ENCODE data around the gene PBX1.
A peak's percentile ranks its signal among the peaks of the same experiment; 100 is the strongest.
"Not testable (repeated sequence)": the region's sequence is repeated elsewhere in the genome, so short reads cannot be mapped to it uniquely, and the experiment has no call there.

PBX1 gene

GRCh38 chr1:164558461-164559341, at the start of gene PBX1:
PBX1 (plus strand) TSS chr1:164559184.
- DNase-seq (ENCODE audit: low read depth in 2 of 2): peak; percentile 98

DNA sequence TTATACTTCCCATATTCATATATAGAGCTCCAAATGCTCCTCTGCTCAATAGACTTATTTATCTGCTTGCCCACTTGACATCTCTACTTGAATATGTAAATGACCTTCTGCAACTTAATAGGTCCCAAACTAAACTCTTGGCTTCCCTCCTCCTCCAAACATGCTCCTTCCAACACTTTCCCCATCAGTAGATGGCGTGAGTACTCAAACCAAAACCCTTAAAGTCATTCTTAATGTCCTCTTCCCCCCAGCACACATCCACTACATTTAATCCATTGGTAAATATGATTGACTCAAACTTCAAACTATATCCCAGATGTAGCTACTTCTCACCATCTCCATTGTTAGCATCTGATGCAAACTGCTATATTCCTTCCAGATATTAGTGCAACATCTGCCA, 48.5 kb upstream of the PBX1 start:
- DNase-seq (ENCODE audit: low read depth in 2 of 2): peak in 1 of 2 experiments; percentile 12

DNA sequence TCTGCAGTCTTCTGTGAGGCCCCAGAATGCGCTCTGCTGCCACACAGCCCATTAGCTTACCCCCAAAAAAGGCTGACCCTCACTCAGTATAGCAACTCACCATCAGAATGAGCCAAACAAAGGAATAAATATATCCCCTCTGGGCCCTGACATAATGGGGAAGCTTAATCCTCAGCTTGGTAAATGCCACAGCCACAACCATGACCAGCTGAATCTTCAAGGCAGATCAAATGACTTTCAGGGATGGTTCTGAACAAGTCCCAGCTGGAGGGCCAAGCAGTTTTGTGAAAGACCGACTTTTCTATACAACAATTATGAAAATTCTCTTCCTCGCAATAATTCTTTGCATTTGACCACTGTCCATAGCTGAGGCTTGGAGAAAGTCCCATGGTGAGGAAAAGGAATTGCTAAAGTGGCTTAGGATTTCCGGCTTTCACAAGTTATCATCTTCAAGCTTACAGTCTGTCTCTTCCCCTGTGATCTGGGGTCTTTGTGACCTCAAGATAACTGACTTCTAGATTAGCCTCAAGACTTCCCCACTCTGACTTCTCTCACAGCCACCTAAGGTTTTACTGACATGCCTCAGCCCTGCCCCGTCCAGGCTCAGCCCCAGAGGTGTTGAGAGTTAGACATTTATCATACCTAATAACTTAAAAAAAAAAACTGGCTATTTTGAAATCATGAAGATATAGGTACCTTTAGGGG, 47.8 kb upstream of the PBX1 start:
- DNase-seq (ENCODE audit: low read depth in 2 of 2): no peak

- DNase-seq (ENCODE audit: low read depth in 2 of 2): no peak
Measured at GRCh38 chr1:164515231-164515630, 43.8 kb upstream of the PBX1 start.

DNA sequence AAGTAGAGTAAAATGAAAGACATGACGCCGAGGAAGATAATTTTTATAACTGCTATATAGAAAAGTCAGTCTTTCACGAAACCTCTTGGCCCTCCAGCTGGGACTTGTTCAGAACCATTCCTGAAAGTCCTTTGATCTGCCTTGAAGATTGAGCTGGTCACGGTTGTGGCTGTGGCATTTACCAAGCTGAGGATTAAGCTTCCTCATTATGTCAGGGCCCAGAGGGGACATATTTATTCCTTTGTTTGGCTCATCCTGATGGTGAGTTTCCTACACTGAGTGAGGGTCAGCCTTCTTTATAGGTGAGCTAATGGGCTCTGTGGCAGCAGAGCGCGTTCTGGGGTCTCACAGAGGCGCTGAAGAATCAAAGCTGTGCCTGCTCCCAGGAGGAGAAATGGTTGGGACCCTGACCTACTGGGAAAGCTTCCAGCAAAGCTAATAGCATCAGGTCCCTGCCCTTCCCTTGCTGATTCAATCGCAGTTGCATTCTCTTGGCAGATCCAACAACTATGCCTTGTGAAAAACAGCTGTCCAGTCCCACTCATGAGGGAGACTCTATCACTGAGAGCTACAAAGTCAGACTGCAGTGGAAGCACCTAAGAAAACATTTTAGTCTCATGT, 43.2 kb upstream of the PBX1 start:
- DNase-seq (ENCODE audit: low read depth in 2 of 2): no peak

DNA sequence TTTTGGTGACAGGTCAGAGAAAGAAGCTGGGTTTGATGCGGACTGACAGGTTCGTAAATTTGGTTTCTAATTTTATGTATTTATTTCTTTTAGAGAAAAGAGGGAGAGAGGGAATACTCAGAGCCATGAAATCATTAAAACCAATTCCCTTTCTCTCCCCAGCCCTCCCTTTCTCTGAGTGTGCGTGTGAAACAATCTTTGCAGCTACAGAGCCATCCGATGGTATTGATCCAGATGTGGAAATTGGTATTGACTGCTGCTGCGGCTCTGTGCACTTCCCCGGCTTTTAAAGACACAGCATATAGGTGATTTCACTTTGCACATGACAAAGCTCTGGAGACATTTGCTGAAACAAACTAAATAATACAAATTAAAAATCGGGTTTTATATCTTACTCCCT, 42.4 kb upstream of the PBX1 start:
- DNase-seq (ENCODE audit: low read depth in 2 of 2): no peak

DNA sequence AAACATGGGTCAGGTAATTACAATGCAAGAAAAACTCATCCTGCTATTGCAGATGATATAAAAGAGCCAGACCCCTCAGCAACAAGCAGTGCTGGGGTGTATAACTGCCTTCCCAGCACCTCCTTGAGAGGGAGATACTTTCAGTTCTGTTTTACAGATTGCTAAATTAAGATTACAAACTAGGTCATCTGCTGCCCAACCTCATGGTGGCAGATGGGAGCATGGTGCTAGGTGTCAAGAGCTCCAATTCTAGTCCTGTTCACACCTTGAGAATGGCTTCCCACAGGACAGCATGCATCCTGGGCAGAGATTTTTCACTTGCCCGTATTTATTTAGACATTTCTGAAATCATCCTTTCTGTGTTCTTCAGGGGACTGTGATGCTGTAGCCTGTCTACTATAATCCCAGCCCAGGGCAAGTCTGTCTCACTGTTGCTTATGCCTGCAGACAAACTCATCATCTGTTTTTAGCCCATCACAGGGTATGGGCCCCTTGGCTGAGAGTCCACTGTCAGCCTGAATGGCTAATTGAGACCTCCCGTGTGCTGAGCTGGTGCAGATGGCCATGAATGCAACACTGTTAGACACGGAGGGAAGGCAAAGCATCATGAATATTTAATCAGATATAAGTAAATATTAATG, 40.2 kb upstream of the PBX1 start:
- no peak for DNase-seq (ENCODE audit: low read depth in 2 of 2)

GRCh38 chr1:164519426-164519825, 39.6 kb upstream of the PBX1 start:
- DNase-seq (ENCODE audit: low read depth in 2 of 2): no peak

- peak; percentile 34 to 41 for DNase-seq (ENCODE audit: low read depth in 2 of 2)
Measured at GRCh38 chr1:164524810-164525209, 34.2 kb upstream of the PBX1 start.

DNA sequence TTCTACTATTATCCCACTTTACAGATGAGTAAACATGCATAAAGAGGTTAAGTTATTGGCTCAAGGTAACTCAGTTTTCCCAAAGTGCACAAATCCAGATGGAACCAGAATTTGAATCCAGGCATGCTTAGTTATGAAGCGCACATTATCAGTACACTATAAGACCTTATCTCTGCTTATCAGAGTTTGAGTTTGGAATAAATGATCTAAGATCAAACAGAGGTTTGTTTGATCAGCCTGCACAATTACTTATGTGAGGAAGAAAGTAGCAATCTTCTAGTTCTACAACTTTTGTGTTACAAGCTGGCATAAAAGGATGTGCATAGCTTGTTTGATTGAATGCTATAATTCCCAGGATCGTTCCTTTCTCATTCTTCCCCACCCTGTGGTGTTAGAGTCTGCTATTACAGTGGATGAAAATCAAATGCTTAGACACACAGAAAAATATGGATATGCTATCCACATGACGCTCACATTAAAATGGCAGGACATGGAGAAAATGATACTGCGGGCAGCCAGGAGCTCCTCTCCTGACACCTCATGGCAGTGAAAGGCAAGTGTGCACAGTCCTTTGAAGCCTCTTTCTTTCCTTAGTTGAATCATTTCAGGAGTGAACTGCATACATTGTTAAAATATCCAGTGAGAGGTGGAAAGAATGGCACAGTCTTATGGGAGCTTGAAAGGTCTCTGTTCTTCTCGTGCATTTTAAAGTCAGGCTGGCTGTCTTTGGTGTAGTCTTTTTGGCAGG, 23.9 kb upstream of the PBX1 start:
- no peak for DNase-seq (ENCODE audit: low read depth in 2 of 2)

DNA sequence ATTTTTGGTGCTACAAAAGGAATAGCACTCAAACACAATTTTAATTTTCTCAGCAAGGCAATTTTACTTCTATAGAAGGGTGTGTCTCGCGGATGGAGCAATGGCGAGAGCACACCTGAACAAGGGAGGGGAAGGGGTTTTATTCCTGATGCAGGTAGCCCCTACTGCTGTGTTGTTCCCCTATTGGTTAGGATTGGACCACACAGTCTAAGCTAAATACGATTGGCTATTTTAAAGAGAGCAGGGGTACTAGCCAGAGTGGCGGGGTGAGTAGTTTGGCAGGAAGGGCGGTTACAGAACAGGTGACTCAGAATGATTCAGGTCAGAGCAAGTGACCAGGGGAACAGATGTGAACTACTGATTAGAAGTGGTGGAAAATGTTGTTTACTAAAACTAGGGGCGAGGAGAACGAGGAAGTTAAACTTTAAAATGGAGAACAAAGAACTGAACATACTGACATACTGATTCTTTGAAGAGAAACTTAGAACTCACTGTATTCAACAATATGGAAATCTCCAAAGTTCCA, 6.5 kb upstream of the PBX1 start:
- not testable (repeated sequence) for DNase-seq (ENCODE audit: low read depth in 2 of 2)

DNA sequence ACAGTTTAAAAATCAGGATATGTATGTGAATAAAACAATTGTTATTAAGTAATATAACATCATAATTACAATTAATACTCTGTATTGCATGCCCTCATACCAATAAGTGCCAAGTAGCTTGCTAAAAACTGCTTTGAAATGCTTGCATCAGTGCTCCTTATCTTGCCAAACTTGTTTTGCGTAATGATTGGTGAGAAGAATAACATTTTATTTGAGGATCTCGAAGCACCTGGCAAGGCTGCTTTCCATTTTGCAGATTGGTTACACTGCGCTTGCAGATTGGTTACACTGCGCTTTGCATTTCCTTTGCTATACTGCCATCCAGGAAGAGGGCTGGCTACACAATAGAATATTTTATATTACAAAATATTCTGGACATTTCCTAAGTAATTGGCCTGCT, 1.7 kb upstream of the PBX1 start:
- DNase-seq (ENCODE audit: low read depth in 2 of 2): no peak

GRCh38 chr1:164559342-164560051, 513 bp downstream of the PBX1 start:
- DNase-seq (ENCODE audit: low read depth in 2 of 2): no peak

GRCh38 chr1:164560121-164560541, 1.1 kb downstream of the PBX1 start:
- no peak for DNase-seq (ENCODE audit: low read depth in 2 of 2)

DNA sequence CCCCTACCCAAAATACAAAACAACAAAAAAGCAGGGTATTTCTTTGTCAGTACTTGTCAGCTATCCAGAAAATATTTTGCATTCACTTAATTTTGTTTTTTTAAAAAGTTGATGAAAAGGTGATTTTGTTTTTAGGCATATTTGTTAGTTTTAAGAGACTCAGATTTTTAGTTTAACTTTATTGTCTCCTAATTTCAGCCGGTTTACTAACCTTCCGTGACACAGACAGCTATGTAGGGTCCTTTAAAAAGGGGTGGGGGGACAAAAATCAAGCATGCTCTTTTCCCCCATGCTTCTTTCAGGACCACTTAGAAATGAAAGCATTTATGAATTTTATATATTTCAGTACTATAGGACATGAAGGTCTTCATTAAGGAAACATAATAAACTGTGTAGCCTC, 1.6 kb downstream of the PBX1 start:
- DNase-seq (ENCODE audit: low read depth in 2 of 2): no peak

GRCh38 chr1:164561007-164561406, 2.0 kb downstream of the PBX1 start:
- no peak for DNase-seq (ENCODE audit: low read depth in 2 of 2)

DNA sequence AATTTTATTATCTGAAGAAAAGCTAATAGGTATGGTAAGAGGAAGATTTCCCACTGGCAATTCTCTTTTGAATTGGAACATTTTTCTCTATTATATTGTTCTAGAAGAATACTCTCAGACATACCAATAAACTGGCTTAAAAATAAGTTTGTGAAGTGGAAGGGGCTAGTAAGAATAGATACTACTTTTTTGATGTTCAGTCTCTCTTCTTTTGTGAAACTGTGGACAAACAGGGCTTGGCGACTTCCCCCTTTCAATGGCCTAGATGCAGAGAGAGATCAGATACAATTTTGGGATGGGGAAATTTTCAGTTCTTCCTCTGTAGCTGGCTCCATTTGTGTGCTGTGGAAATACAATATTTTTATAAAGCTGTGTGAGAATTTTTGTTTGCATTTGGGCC, 2.5 kb downstream of the PBX1 start:
- DNase-seq (ENCODE audit: low read depth in 2 of 2): no peak

DNA sequence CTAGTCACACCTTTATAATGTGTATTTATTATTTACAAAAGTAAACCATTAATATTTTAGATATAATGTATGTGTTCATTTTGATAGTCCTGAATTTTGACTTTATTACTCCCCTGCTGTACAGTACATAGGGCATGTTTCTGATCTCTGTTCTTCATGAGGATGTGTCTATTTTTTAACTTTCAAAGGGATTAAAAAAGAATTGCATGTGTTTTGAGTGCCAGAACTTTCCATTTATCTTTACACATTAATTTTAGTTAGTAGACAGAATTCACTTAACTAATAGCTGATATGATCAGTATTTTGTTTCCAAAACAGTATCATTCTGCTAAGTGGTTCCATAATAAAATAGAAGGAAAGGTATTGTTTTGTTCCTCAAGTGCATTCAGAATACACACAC, 3.1 kb downstream of the PBX1 start:
- DNase-seq (ENCODE audit: low read depth in 2 of 2): no peak

DNA sequence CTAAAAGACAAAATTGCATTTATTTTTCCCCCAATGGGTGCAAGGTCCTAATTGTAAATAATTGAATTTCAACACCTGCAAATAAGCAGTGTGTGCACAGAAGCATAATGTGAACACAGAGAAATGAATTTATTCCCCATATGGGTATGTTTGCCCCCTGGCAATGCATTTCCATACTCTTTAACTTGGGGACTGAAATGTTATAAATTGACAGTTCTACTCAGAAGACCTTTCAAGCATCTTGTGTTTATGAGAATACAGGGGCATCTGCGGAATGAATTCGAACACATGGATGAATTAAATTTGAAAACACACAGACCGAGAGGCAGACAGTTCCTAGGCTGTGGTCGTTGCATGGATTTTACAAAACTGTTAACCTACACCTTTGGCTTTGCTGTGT, 3.5 kb downstream of the PBX1 start:
- DNase-seq (ENCODE audit: low read depth in 2 of 2): no peak

DNA sequence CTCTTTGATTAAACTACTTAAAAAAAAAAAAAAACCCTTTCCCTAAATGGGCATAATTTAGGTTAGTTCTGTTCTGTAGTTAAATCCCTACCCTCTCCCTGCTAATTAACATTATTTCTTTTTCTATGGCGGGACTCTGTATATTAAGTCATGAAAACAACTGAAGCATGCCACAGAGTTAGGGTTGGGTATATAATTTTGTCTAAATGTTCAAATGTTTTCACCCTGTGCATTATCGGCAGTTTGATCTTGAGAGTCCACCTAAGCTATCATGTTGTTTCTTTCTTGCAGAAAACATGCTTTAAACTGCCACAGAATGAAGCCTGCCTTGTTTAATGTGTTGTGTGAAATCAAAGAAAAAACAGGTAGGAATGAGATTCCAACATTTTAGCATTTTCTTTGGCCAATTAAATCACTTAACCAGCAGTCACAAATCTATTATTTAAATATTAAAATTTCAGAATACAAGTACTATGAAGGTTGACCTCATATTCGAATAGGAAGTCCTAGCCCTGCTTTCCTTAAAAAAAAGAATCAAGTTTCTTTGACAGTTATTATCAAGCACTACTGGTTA, 4.0 kb downstream of the PBX1 start:
- no peak for DNase-seq (ENCODE audit: low read depth in 2 of 2)

Measured in fibroblast of skin of left quadriceps (primary cell).